Hypothalamus (tissue), 51 donors: ENCODE data around the gene GJA3.
A peak's percentile ranks its signal among the peaks of the same experiment; 100 is the strongest.

Experiments used
- DNase-seq, 51 donors: peaks; one replicate each; lab custom pipeline; 2025; lab: John Stamatoyannopoulos, UW

The GJA3 gene

DNA sequence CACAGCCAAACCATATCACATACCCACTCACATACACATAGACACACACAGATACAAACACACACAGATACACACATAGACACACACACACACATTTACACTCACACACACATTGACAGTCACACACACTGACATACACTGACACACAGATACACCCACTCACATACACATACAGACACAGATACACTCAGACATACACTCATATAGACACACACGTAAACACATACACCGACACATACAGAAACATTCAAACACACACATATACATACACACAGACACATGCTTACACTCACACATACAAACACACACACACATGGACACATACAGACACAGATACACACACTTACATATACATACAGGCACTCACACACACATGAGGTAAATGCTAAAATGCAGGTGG, 30.2 kb downstream of the GJA3 start:
- DNase-seq, result no peak

DNA sequence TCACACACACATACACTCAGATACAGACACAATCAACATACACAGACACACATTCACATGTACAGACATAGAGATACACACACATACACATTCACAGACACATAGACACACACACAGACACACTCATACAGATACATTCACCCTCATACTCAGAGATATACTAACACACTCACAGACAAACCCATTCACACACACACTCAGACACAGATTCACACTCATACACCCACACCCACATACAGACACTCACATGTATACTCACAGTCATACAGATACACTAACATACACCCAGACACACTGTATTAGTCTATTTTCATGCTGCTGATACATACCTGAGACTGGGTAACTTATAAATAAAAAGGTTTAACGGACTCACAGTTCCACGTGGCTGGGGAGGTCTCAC, 30.8 kb downstream of the GJA3 start:
- no peak for DNase-seq

DNA sequence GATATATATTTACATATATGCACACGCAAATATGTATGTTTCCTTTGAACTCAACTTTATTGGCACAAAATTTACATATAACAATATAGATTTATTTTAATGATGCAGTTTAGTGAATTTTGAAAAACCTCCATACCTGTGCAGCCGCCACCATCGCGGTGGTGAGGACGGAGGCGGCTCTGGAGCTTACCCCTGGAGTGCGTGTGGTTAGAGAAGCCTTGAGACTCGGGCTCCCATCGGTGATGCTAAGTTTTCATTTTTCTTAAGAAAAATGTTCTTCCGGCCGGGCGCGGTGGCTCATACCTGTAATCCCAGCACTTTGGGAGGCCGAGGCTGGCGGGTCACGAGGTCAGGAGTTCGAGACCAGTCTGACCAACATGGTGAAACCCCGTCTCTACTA, 31.8 kb downstream of the GJA3 start:
- no peak for DNase-seq

DNA sequence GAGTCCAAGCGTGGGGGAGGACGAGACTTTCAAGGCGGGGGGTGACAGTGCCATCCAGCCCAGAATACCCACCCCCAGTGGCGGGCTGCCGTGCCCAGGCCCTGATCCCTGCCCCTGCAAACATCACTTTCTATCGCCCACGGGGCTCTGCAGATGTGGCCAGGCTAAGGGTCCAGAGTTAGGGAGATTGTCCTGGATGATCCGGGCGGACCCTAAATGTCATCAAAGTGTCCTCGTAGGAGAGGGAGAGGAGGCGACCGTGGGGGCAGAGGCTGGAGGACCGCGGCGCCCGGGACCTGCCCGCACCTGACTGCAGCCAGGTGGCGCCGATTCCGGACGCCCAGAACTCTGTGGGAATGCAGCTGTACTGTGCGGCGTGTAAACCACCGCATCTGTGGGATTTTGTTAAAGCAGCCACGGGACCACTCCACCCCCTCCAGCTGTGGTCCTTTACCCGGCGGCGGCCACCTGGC, 32.4 kb downstream of the GJA3 start:
- DNase-seq, result peak in 1 of 51 donors; percentile 23

DNA sequence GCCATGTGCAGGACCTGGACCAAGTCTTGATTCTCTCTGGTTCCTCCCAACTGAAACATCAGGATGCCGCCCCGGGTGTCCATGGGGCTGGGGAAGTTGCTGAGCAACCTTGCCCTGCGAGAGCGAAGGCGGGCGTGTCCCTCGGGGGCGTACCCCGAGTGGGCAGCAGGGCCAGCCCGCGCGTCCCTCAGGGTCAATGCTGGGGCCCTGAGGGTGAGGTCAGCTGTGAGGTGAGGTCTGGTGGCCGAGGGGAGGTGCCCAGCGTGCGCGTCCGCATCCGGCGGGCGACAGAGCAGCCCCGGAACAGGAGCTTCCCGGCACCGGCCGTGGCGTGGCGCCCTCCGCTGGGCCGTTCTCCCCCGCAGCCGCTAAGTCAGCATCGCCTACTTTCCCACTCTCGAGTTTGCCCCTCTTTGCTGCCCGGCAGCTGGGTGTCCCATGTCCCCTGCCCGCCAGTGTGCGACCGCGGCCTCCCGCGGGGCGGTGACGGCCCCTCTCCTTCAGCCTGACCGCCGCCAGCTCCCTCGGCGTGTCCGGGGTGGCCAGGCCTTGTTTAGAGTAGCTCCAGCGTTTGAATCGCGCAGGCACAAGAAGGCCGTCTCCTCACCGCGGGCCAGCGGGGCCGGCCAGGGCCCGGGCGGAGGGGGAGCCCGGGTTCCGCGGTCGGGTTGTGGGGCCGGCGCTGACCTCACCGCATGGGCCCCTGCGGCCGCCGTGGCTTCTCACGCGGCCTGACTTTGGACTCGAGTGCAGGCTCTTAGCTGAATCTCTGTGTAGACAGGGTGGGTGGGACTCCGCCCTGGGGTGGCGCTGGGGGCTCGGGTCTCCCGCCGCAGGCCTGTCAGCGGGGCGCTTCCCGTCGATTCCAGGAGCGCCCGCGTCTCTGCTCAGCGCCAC, 33.0 kb downstream of the GJA3 start:
- DNase-seq, result peak in 43 of 51 donors; percentile 11 to 80 (median 48)

DNA sequence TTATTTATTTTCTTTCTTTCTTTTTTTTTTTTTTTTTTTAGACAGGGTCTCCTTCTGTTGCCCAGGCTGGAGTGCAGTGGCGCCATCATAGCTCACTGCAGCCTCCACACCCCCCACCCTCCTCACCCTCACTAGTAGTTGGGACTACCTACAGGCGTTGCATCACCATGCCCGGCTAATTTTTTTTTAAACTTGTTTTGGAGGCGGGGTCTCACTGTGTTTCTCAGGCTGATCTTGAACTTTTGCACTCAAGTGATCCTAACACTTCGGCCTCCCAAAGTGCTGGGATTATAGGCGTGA, 33.6 kb downstream of the GJA3 start:
- no peak for DNase-seq

DNA sequence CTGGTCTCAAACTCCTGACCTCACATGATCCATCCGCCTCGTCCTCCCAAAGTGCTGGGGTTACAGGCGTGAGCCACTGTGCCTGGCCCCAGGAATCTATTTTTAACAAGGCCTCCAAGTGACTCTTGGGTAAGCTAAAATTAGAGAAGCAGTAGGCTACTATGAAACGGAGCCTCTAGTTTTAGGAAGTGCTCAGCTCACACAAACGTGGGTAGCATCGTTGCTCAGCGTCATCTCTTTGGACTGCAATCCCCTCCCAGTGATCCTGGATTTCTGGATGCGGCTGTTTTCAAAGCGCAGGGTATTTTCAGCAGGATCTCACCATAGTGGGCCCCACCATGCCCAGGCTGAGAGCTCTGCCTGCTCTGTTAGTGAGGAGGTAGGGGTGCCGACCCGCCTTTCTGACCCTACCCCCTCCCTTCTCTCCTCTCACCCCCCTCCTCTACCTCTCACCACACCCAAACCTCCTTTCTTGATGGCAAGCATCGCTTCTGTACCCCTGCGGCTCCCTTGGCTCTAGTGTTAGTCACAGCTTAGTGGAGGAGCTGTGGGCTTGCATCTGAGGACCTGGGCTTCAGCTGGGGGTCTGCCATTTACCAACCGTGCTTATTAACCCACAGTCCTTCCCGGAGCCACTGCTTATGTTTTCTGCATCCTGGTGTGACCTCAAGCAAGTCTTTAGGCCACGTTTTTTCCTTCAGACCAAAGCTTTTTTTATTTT, 34.2 kb downstream of the GJA3 start:
- DNase-seq, result no peak

DNA sequence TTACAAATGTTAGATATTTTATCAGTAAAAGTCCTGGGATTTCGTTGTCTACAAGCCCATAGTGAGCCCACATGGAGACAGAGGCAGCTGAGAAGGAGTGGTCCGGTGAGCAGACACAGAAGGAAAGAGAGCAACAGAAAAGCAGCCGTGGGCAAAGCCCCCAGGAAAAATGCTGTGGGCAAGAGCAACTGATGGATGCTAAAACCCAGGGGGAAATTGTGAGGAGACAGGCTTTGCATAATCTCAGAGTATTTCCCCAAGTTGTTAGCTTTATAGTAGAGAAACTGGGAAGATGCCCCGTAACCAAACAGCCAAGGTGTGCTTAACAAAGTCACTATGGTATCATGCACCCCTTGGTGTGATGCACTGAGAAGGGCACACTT, 35.1 kb downstream of the GJA3 start:
- peak in 1 of 51 donors; percentile 51 for DNase-seq

DNA sequence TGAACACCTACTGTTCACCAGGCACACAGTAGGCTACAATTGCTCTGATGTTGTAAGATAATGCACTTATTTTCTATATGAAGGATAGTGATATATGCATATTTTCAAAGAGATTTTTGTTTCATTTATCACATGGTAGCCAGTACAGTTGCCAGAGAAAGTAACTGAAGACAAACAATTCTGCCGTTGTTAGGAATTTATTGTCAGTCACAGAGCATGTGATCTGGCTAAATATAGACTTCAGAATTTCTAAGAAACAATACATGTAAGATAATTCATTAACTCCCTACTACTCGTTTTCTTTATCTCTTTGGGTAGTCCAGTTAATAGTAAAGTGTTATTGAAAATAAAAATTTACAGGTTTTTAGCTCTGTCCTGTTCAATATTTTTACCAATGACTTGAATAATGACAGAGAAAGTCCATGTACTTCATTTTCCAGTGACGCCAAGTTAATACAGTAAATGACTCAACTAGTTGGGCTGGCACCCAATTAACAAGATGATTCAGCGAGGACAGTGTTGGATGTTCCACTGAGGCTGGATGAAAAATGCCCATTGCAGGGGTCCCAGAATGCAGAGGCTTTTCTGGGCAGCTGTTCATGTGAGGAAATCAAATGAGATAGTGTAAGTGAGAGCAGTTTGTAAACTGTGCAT, 35.6 kb downstream of the GJA3 start:
- DNase-seq, result peak in 3 of 51 donors; percentile 3 to 51 (median 4)

DNA sequence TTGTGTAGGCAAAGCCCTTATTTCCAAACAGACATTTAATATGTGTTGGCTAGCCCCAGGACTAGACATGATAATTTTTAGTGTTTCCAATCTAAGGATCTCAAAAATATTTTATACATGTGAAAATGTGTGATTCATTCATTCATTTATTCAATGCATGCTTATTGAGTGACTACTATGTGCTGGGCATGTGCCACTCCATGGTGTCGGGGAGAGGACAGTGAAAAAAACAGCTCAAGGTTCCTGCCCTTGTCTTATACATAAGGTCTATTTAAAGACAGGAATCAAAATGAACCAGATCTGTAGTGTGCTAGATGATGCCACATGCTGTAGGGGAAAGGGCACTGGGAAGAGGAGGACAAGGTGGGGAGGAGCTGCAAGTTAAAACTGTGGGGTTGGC, 36.5 kb downstream of the GJA3 start:
- no peak for DNase-seq

DNA sequence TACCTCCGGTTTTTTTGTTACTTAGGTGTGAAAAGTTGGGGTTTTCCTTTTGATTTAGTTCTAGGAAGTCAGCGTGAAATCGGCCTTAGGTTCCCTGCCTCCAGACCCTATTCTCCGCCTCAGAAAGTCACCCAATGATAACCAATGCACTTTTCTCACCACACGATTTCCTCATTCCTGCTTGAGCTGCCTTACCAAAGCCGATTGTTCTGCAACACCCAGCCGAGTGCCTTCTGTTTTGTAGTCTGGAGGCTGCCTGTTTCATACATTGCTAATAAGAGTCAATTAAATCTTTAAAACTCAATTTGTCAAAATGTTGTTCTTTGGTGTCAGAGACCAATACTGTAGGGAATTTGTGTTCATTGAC, 39.7 kb downstream of the GJA3 start:
- peak in 1 of 51 donors; percentile 1 for DNase-seq

DNA sequence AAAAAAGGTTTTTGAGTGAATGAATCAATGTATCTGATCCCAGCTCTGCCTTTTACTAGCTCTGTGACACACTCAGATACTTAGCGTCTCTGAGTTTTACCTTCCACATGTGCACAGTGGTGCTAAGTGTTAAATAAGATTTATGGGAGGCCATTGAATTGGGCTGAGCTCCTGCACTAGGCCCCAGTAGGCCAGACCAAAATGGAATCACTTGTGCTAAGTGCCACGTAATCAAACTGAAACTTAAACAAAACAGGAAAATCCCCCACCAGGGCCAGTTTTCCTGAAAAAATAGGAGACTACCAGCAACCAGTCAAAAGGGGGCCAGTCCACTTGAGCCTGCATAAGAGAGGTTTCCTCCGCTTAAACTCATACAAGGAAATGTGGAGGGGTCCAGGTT, 40.9 kb downstream of the GJA3 start:
- DNase-seq, result peak in 1 of 51 donors; percentile 27

DNA sequence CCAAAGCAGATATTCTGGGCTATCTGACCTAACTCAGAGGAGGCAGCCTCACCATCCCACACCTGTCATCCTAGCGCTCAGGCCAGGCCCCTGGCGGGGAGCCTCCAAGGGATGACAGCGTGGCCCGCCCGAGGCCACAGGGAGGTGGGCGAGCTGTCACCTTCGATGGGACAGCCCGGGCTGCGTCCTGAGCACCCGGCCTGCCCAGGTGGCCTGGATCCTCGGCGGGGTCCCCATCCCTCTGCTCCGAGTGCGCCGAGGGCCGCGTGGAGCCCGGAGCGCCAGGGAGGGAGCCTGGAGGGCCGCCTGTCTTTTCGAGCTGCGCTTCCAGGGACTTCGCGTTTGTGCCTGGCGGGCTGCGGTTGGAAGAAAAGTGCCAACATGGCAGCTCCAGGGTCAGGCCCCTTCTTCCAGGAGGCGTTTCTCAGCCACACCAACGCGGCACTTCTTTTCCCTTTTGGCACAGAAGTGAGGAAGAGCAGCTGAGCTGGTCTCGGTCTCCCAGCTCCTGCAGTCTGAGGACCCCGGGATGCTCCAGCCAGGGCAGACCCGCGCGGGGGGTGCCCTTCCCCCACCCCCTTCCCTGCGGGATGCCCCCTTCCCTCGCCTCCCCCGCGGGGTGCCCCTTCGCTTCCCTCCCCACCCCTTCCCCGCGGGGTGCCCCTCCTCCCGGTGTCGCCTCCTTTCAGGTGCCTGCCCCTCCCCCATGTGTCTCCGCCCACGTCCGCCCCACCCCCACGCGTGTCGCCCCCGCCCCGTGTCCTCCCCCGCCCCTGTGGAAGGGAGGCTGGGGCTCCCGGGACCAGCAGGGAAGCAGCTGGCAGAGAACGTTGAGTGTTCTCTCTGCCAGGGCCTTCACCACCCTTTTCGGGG, 42.3 kb downstream of the GJA3 start:
- peak in 45 of 51 donors; percentile 10 to 89 (median 63) for DNase-seq

DNA sequence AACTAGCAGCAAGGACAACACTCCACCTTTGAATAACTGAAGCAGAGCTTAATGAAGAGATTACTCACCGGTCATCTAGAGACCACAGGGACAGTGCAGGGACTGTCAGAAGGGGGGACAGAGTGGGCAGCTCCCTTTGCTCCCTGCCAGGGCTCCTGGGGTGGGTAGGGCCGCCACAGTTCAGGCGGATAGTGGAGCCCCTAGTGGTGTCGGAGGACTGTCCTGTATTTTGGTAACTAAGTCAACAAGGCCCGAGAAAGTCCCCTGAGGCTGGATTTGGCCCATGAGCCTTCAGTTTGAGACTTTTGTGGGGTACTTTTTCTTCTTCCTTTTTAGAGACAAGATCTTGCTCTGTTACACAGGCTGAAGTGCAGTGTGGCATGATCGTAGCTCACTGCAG, 44.6 kb downstream of the GJA3 start:
- DNase-seq, result no peak

DNA sequence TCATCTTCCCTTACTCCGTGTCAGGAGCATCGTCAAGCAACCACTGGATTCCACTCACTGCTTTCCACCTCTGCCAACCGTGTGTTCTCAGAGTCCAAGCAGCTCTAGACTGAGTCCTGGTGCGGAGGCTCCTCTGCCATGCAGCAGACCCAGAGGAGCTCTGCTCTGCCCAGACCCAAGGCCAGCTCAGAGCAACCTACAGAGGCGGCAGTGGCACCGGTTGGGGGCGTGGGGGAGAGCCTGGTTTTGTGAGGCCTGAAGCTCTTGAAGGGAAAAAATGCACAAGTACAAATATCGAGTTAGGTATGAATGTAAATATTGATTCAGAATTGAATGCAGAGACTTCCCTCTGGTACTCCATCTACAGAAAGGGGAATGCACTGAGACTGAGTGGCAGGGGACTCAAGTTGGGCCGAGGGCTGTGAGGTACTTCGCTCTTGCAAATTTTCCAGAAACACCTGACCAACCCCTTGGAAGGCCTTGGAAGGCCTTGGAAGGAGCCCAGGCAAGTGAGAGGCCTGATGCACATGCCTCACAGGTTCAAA, 46.7 kb downstream of the GJA3 start:
- no peak for DNase-seq

DNA sequence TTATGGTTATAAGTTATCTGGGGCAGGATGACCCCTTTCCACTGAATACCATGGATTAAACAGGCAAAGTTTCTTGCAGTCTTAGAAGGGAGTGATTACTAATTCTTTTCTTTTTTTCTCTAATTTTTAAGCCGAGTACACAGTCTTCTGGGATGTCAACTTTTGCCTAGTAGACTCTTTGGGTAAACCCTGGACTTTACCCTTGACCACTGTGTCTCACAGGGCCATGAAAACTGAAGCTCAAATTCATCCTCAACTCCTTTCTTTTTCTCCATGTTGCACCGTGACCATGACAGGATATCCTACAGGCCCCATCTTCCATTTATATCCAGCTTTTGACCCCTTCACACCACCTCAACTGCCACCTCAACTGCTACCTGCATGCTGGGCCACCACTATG, 51.8 kb downstream of the GJA3 start:
- no peak for DNase-seq

DNA sequence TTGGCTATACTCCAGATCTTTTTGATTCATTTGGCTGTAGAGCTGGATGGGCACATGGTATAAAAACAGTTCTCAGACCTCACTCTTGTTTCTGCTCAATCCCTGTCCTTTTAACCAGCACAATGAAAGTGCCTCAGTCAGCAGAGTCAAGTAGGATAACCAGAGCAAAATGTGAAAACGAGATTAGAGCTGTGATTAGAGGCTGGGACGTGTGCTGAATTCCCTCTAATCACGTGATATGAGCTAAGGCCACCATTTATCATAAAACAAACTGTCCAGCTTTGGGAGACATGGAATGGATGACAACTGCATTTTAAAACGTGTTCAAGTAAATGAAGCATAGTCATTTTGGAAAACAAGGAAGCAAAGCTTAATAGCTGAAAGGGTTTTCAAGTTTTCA, 54.1 kb downstream of the GJA3 start:
- DNase-seq, result no peak

DNA sequence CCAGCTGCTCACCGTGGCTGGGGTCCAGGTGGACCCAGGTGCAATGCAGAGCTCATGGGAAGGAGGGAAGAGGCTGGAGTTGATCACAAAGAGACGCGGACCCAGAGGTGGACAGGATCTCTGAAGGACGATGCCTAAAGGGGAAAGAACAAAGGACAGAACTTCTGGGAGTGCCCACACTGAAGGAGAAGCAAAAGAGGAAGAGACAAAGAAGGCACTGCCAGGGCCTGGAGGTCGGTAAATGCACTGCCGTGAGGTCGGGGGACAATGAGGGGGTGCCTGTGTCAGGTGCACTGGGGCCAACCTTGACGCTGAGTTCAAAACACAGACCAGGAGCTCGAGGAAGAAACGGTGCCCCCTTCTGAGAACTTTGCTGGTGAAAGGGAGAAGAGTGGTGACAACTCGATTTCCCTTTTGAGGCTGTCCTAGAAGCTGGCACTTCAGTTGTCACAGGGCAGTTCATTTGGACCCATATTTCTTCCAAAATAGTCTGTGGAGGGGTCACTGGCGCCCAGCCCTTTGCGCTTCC, 55.6 kb downstream of the GJA3 start:
- DNase-seq, result no peak

DNA sequence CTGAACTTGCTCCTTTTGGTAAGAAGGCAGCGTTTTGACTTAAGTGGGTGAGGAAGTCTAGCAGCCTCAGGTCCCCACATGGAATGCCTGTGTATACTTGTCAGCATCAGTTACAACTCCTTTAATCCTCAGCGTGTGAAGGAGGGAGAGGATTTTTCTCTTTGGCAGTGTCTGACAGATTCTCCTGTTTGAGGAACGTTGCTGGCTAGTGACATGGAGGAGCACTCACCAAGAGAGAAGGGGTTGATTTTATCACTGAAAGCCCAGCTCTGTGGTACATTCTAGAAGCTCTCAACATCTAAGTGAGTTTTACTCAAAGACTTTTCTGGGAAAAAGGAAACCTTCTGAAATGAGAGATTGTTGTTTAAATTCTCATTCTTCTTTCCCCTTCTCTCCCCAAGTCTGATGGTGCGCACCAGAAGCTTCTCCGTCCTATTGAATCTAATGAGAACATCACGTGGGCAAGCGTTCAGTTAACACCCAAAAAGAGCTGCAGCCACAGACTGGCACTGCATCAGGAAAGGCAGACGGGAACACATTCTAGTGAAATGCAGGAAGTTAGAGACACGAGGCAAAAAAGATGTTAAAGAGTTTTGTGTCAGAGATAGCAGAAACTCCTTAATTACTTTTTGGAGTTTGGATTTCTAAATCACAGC, 58.2 kb downstream of the GJA3 start:
- DNase-seq, result no peak
